CD4-positive, CD25-positive, alpha-beta regulatory T cell (primary cell): ENCODE data around the gene RIC8A. TPM values are rescaled to one million over a fixed set of nuclear protein-coding genes. Genes with fewer than 3 reads are reported as not detected.
"Not testable (repeated sequence)": the region's sequence is repeated elsewhere in the genome, so short reads cannot be mapped to it uniquely, and the experiment has no call there.

Experiments used
- ATAC-seq, 2 donors: fragments of 150-1000 bp; cut with Tn5 transposase; one replicate each; pipeline ENCODE4 v1.10.0; 2021; ENCODE audit warnings: low read depth in 2 of 2, moderate number of reproducible peaks in 2 of 2, moderate library complexity in 1 of 2
- DNase-seq, 3 donors: peaks; one replicate each; pipeline versions ENCODE4 v3.0.0 to v3.0.0-alpha.2; 2012 to 2022; ENCODE audit warnings: mixed read lengths in 1 of 3
- H3K27ac ChIP-seq: one replicate; pipeline ENCODE4 v1.7.0; 2013; ENCODE audit warnings: mild to moderate bottlenecking, low read length; ENCODE audit not compliant: insufficient read depth, poor library complexity, severe bottlenecking
- H3K27me3 ChIP-seq: one replicate; pipeline ENCODE4 v1.7.0; 2013; ENCODE audit warnings: low read length; ENCODE audit not compliant: control insufficient read depth, insufficient read depth
- H3K36me3 ChIP-seq: one replicate; pipeline ENCODE4 v1.7.0; 2013; ENCODE audit warnings: mild to moderate bottlenecking, low read length, moderate library complexity; ENCODE audit not compliant: control insufficient read depth, insufficient read depth
- H3K4me1 ChIP-seq: 2 replicates; pipeline ENCODE4 v1.7.0; 2013; ENCODE audit warnings: mild to moderate bottlenecking, low read length; ENCODE audit not compliant: insufficient read depth, control insufficient read depth, poor library complexity, severe bottlenecking
- H3K4me3 ChIP-seq: one replicate; pipeline ENCODE4 v1.7.0; 2013; ENCODE audit warnings: low read depth, mild to moderate bottlenecking, low read length, moderate library complexity
- H3K9me3 ChIP-seq, 2 experiments: 1 replicate in 1 of 2; 2 replicates in 1 of 2; pipeline ENCODE4 v1.7.0; 2013; ENCODE audit warnings: low read length in 2 of 2, mild to moderate bottlenecking in 1 of 2, moderate library complexity in 1 of 2; ENCODE audit not compliant: control insufficient read depth in 2 of 2
- H3K27ac Mint-ChIP-seq, 3 donors: one replicate each; pipeline ENCODE4 v1.8.0; 2020 to 2022; ENCODE audit warnings: mild to moderate bottlenecking in 3 of 3, mixed read lengths in 3 of 3, moderate library complexity in 2 of 3
- H3K27me3 Mint-ChIP-seq: one replicate; pipeline ENCODE4 v1.8.0; 2022; ENCODE audit warnings: mild to moderate bottlenecking, mixed read lengths
- H3K36me3 Mint-ChIP-seq: one replicate; pipeline ENCODE4 v1.8.0; 2020; ENCODE audit warnings: mixed read lengths
- H3K4me1 Mint-ChIP-seq, 4 donors: one replicate each; pipeline ENCODE4 v1.8.0; 2020 to 2022; ENCODE audit warnings: mixed read lengths in 4 of 4, mild to moderate bottlenecking in 1 of 4
- H3K4me3 Mint-ChIP-seq, 4 donors: one replicate each; pipeline ENCODE4 v1.8.0; 2020 to 2022; ENCODE audit warnings: mild to moderate bottlenecking in 4 of 4, mixed read lengths in 4 of 4, moderate library complexity in 3 of 4
- H3K9me3 Mint-ChIP-seq, 7 donors: one replicate each; pipeline ENCODE4 v1.8.0; 2020 to 2022; ENCODE audit warnings: mixed read lengths in 7 of 7, mild to moderate bottlenecking in 3 of 7, moderate library complexity in 2 of 7
- polyA plus RNA-seq, 4 donors: library from polyadenylated mRNA; unstranded; fragments of 300-500 nt; fragmentation: Illumina TruSeq; gene quantifications; one replicate each; pipeline ENCODE4 v1.2.3, GENCODE V29; 2021
- total RNA-seq: library from RNA; stranded (reverse); gene quantifications from one replicate; pipeline ENCODE4 v1.2.3, GENCODE V29; 2022

RIC8A gene
- total and polyA plus RNA-seq, 5 donors from 2014 or later = 74.1 to 135 (median 78.6) TPM

DNA sequence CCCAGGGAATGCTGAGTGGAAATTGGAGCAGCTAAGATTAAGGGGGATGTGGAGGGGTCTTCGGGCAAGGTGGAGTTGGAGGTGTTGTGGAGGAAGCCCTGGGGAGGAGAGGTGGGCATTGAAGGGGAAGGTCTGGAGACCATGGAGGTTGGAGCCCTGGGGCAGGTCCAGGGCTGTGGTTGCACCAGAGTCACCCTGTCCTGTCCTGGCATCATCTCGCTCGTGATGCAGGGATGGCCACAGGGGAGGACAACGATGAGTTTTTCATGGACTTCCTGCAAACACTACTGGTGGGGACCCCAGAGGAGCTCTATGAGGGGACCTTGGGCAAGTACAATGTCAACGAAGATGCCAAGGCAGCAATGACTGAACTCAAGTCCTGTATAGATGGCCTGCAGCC is 14.0 kb upstream of the RIC8A start:
- DNase-seq, H3K27ac ChIP-seq, ATAC-seq, H3K36me3 ChIP-seq, H3K27me3 ChIP-seq, H3K27ac Mint-ChIP-seq, H3K4me1 ChIP-seq, H3K27me3 Mint-ChIP-seq, H3K9me3 ChIP-seq, H3K36me3 Mint-ChIP-seq, H3K4me3 Mint-ChIP-seq, H3K4me3 ChIP-seq, H3K9me3 Mint-ChIP-seq: not testable (repeated sequence)
- peaks cover 0 to 12% (median 3%) of the 10 kb centered on the region in 4 donors for H3K4me1 Mint-ChIP-seq

DNA sequence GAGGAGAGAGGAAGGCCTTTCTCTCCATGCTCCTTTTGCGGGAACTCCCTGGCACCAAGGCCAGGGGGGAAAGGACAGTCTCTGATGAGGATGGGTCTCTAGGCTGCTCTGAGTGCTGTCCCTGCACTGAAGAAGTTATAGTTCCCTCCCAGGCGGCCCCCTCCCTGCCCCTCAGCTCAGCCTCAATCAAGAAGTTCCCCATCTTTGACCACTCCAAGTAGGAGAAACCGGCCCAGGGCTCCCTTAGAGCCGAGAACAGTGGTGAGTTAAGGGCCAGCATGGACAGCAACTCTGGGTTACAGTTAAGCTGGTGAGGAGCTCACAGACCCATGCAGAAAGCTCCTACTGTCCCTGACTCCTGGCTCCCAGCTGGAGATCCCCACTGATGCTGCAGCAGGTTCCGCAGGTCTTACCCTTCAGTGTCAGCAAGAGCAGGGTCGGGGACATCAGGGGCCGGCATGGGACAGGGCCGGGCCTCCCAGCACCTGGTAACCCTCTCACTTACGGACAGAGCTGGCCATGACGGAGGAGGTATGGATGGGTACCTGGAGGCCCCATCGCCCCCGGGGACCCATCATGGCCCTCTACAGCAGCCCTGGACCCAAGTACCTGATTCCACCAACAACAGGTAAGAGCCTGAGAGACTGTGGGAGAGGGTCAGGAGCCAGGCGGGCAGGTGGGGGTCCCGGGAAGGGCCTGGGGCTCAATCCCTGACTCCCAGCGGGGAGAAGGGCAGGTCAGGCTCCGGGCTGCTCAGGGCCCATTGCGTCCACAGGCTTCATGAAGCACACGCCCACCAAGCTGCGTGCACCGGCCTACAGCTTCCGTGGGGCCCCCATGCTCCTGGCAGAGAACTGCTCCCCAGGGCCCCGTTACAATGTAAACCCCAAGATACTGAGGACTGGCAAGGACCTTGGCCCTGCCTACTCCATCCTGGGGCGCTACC is 10.4 kb upstream of the RIC8A start:
- H3K27me3 Mint-ChIP-seq = no peaks in the 10 kb centered on the region
- H3K9me3 Mint-ChIP-seq = no peaks in the 10 kb centered on the region
- H3K4me3 Mint-ChIP-seq = no peak overlapping the region
- no peak overlapping the region for H3K27ac ChIP-seq
- no peak overlapping the region for H3K4me3 ChIP-seq
- DNase-seq (no peak), ATAC-seq (no peak)
- H3K36me3 Mint-ChIP-seq = no peaks in the 10 kb centered on the region
- no peak overlapping the region for H3K27ac Mint-ChIP-seq
- H3K9me3 ChIP-seq = no peaks in the 10 kb centered on the region
- peaks cover 12% of the 10 kb centered on the region for H3K4me1 ChIP-seq
- H3K27me3 ChIP-seq = no peaks in the 10 kb centered on the region
- H3K4me1 Mint-ChIP-seq = peaks cover 0 to 18% (median 8%) of the 10 kb centered on the region in 4 donors
- H3K36me3 ChIP-seq = peaks cover 3% of the 10 kb centered on the region

DNA sequence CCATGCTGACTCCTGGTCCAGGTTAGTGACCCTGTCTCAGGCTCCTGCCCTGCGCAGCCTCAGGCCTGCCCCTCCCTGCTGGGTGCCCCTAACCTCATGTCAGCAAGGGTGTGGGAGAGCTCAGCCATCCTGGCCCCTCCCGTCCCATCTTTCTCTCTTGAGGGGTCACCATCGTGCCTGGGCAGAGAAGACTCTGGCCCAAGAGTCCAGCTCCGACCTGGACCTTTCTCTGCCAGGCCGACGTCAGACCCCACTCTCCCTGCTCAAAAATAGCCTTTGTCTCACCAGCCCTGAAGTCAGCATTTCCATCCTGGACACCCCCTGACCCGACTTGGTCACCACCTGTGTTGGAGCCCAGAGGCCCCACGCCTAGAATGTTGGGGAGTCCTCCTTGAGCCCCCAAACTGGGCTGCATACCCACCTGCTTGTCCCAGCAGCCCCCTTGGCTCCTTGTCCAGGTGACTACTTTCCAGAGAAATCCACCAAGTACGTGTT is 9.7 kb upstream of the RIC8A start:
- Histone ChIP-seq H3K36me3 (peaks cover 3% of the 10 kb centered on the region), H3K9me3 (no peaks in the 10 kb centered on the region), H3K4me1 (peaks cover 14% of the 10 kb centered on the region), H3K27me3 (no peaks in the 10 kb centered on the region), H3K27ac (no peak overlapping the region), H3K4me3 (no peak overlapping the region)
- DNase-seq (no peak), ATAC-seq (no peak)
- peak overlapping the region in 1 of 3 donors; percentile 46 for H3K27ac Mint-ChIP-seq
- H3K27me3 Mint-ChIP-seq = no peaks in the 10 kb centered on the region
- no peaks in the 10 kb centered on the region for H3K9me3 Mint-ChIP-seq
- H3K4me3 Mint-ChIP-seq = no peak overlapping the region
- peaks cover 0 to 23% (median 13%) of the 10 kb centered on the region in 4 donors for H3K4me1 Mint-ChIP-seq
- H3K36me3 Mint-ChIP-seq = no peaks in the 10 kb centered on the region

DNA sequence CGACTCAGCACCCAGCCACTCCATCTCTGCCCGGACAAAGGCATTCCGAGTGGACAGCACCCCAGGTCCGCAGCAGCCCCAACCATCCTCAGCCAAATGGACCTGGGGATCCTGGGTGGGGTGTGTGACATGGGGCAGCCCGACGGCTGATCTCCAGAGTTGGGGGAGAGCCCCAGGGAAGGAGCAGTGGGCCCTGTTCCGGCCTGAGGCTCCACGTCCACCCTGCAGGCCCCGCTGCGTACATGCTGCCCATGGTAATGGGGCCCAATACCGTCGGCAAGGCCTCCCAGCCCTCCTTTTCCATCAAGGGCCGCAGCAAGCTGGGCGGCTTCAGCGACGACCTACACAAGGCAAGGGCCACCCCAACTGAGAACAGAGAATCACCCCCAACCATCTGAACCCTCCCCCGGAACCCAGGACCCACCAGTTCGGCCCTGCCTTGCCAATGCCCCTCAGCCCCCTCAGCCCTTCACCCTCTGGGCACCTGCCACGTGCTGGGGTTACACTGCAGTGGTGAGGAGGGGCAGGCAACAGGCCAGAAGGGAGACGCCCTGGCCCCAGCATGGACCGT is 9.2 kb upstream of the RIC8A start:
- no peaks in the 10 kb centered on the region for H3K9me3 Mint-ChIP-seq

DNA sequence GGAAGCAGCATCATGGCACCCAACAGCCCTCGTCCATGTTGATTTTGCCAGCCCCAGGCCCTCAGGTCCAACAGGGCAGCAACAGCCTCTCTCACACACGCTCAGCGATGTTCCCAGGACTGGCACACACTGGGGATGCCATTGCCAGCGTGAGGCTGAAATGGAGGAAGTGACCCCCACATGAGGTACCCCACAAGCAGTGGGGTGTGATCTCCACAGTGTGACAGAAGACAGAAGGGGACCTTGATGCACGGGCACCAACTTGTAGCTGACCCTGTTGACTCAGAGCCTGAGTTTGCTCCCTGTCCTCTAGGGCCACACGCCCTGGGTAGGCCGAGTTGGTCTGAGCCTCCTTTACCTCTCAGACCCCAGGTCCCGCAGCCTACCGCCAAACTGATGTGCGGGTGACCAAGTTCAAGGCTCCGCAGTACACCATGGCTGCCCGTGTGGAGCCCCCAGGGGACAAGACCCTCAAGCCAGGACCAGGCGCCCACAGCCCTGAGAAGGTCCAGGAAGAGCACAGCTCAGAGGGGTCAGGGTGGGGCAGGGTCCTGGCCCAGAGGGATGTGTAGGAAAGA is 8.4 kb upstream of the RIC8A start:
- Mint-ChIP-seq H3K4me3 (no peak overlapping the region), H3K9me3 (no peaks in the 10 kb centered on the region), H3K4me1 (peaks cover 0 to 34% (median 20%) of the 10 kb centered on the region in 4 donors), H3K36me3 (peaks cover 11% of the 10 kb centered on the region), H3K27me3 (no peaks in the 10 kb centered on the region), H3K27ac (no peak overlapping the region)
- ATAC-seq = no peak
- no peak for DNase-seq
- Histone ChIP-seq H3K4me1 (peaks cover 16% of the 10 kb centered on the region), H3K27me3 (no peaks in the 10 kb centered on the region), H3K9me3 (no peaks in the 10 kb centered on the region), H3K27ac (no peak overlapping the region), H3K36me3 (peaks cover 14% of the 10 kb centered on the region), H3K4me3 (no peak overlapping the region)

More for the DNA sequence above, 9.2 kb upstream of the RIC8A start:
- no peaks in the 10 kb centered on the region for H3K27me3 Mint-ChIP-seq
- H3K36me3 Mint-ChIP-seq = peaks cover 5% of the 10 kb centered on the region
- Histone ChIP-seq H3K9me3 (no peaks in the 10 kb centered on the region), H3K4me3 (no peak overlapping the region), H3K4me1 (peaks cover 14% of the 10 kb centered on the region), H3K27me3 (no peaks in the 10 kb centered on the region), H3K36me3 (peaks cover 8% of the 10 kb centered on the region), H3K27ac (no peak overlapping the region)
- peak overlapping the region in 1 of 3 donors; percentile 46 for H3K27ac Mint-ChIP-seq
- ATAC-seq (no peak), DNase-seq (no peak)
- peaks cover 0 to 28% (median 17%) of the 10 kb centered on the region in 4 donors for H3K4me1 Mint-ChIP-seq
- H3K4me3 Mint-ChIP-seq = no peak overlapping the region

DNA sequence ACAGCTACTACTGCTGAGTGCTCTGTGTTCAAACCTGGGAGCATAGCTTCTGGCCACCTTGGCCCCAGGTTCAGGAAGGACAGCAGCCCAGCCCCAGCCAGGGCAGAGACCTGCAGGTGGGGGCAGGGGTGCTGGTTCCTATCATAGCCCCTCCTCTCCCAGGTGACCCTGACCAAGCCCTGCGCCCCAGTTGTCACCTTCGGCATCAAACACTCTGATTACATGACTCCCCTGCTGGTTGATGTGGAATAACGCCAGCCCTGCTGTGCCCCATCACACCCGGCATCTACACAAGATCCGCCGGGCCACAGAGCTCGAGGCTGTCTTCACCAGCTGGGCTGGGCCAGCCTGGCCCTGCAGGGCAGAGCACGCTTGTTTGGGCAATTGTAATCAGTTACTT is 7.7 kb upstream of the RIC8A start:
- Mint-ChIP-seq H3K4me1 (peaks cover 0 to 40% (median 20%) of the 10 kb centered on the region in 4 donors), H3K27ac (no peak overlapping the region), H3K27me3 (no peaks in the 10 kb centered on the region), H3K9me3 (no peaks in the 10 kb centered on the region), H3K36me3 (peaks cover 16% of the 10 kb centered on the region), H3K4me3 (peak overlapping the region in 1 of 4 donors; percentile 29)
- no peak for ATAC-seq
- H3K27me3 ChIP-seq = no peaks in the 10 kb centered on the region
- no peak overlapping the region for H3K27ac ChIP-seq
- no peak for DNase-seq
- peaks cover 22% of the 10 kb centered on the region for H3K4me1 ChIP-seq
- no peaks in the 10 kb centered on the region for H3K9me3 ChIP-seq
- peaks cover 21% of the 10 kb centered on the region for H3K36me3 ChIP-seq
- H3K4me3 ChIP-seq = no peak overlapping the region

DNA sequence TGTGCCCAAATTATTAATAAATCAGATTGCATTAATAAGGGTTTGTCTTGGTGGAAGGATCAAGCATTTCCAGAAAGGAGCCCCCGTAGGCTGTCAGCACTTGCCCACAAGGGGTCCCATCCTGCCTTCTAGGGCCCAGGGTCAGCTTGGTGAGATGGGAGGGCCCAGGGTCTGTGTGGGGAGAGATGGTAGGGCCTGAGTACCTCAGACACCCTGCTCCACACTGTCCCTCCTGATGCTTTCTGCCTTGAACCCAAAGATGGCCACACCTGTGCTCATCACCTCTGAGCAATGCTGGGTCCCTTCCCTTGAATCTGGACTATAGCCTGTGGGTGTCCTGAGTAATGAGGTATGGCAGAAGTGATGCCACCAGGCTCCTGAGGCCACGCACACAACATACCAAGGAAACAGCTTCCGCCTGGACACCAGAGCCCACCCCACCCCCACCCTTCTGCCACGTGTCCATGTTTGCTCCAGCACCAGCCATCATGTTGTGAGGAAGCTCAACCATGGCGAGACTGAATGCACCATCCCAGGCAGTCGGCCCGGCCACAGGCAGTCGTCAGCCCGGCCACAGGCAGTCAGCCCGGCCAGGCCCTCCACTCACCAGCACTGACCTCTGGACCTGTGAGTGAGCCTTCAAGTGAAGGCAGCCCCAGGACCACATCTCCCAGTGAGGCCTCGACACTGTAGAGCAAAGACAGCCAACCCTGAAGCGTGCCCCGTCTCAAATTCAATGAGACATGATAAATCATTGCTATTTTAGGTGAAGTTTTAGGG is 7.1 kb upstream of the RIC8A start:
- no peak for ATAC-seq
- Mint-ChIP-seq H3K4me3 (peak overlapping the region in 1 of 4 donors; percentile 29), H3K27ac (no peak overlapping the region)

More for the DNA sequence above, 7.1 kb upstream of the RIC8A start:
- H3K9me3 Mint-ChIP-seq = no peaks in the 10 kb centered on the region
- no peak overlapping the region for H3K27ac ChIP-seq
- H3K27me3 ChIP-seq = no peaks in the 10 kb centered on the region
- H3K27me3 Mint-ChIP-seq = no peaks in the 10 kb centered on the region
- H3K36me3 ChIP-seq = peaks cover 27% of the 10 kb centered on the region
- H3K36me3 Mint-ChIP-seq = peaks cover 16% of the 10 kb centered on the region
- peaks cover 0 to 45% (median 23%) of the 10 kb centered on the region in 4 donors for H3K4me1 Mint-ChIP-seq
- no peaks in the 10 kb centered on the region for H3K9me3 ChIP-seq
- no peak overlapping the region for H3K4me3 ChIP-seq
- peaks cover 28% of the 10 kb centered on the region for H3K4me1 ChIP-seq
- DNase-seq = no peak
